ENCODE measurements around the gene RENBP.

Gene RENBP

GRCh38 chrX:153900831-153901752 is 43.4 kb downstream of the RENBP start:
- DNase-seq, result no peak

- no peak for DNase-seq
These were observed 46.5 kb downstream of the RENBP start for GRCh38 chrX:153897899-153898298.

GRCh38 chrX:153889123-153889522 is 55.3 kb downstream of the RENBP start:
- no peak for DNase-seq

DNA sequence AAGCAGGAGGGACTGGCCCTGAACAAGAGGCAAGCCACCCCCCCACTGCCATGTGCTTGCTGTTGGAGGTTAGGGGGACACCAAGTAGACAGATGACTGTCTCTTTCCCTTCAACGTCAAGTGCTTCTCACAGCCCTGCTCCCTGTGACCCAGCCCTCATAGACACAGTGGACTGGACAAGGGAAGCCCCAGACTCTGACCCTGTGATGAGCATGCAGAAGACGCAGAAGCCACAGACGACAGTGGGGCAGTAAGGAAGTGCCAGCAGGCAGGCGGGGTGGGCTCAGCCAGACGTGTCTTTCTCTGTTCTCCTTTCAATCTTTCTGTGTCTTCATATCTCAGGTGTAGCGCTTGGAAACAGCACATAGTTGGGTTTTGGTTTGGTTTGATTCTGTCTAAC is 56.1 kb downstream of the RENBP start:
- no peak for DNase-seq

DNA sequence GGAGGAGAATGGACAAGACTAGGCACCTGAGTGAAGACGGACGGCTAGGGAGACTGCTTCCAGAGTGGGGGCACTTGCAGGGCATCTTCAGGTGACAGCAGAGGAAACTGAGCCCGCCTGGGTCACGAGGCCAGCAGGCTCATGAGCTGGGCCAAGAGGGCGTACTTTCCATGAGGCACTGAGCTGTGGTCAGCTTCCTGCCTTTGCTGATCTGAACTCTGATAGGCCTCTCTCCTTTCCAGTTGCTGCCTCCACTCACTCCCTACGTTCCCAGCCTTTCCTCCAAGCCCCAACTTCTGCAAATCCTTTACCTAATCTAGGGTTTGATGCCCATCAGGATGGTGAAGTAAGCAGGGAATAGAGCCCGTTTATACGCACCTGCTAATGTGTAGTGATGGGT is 57.1 kb downstream of the RENBP start:
- no peak for DNase-seq

DNA sequence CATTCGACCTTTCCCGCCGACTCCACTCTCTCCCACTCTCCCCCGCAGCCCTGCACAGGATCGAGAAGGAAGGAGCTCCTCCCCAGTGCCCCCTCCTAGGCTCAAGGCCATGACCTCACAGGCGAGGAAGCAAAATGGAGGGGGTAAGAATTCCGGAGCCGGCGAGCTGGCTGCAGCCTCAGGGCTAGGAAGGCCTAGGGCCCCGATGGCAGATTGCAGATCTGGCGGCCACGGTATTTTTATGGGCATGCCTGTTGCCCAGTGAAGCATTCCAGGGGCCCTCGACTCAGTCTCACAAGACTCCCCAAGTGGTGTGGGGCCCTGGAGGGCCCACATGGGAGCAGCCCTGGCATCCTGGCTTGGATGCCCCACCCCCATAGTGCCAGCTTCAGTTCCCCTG is 57.5 kb downstream of the RENBP start:
- peak; percentile 34 for DNase-seq

DNA sequence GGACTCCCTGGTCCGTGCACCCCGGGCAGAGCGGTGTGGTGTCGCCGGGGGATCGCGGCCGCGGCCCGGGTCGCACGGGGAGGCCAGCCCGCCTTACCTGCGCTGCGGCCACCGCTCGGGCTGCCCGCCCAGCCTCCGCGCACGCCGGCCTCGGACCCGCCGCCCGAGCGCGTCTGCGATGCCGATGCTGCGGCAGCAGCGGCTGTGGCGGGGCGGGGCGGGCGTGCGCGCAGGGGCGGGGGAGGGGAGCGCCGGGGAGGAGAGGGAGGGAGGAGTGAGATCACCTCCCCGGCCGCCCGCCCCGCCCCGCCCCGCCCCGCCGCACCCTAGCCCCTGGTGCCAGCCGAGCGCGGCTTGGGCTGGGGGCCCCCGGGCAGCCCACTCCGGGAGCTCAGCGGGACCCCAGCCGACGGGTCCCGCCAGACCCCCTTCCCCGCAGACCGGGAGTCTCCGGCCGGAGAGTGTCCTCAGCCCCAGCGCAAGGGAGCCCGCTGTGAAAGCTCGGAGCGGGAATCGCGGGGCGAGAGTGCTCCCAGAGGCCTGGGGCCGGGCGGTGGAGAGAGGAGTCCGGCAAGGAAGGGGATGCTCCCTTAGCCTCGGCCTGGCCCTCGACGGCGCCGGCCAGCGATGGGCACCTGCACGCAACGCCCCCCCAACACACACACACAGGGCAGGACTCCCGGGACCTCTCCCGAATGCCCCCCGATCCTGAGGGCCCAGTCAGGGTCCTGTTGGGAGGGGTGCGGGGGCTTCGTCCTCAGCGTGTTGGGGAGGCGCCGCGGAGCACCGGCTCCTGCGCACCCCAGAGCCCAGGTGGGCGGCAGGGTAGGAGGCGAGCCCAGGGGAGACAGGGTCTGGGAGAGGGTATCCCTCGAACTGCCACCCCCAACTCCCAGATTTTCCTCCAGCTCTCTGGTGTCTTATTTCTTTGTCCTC is 58.2 kb downstream of the RENBP start, which contains the start of gene L1CAM:
Gene L1CAM (minus strand): TSS at position 206 of the 936 bp plus-strand sequence. CDS start 10,337 bp downstream, outside the sequence.
- peak; percentile 54 for DNase-seq
